HG02884 (cell line): ENCODE results near the gene DNAH3.
"Not testable (repeated sequence)": the region's sequence is repeated elsewhere in the genome, so short reads cannot be mapped to it uniquely, and the experiment has no call there.

Source experiments
- ATAC-seq: cut with Tn5 transposase; IDR thresholded peaks from one replicate; pipeline ENCODE4 v1.9.1; 2021; ENCODE audit warnings: mild to moderate bottlenecking, moderate library complexity; ENCODE audit not compliant: unreplicated experiment

Gene DNAH3, protein sequence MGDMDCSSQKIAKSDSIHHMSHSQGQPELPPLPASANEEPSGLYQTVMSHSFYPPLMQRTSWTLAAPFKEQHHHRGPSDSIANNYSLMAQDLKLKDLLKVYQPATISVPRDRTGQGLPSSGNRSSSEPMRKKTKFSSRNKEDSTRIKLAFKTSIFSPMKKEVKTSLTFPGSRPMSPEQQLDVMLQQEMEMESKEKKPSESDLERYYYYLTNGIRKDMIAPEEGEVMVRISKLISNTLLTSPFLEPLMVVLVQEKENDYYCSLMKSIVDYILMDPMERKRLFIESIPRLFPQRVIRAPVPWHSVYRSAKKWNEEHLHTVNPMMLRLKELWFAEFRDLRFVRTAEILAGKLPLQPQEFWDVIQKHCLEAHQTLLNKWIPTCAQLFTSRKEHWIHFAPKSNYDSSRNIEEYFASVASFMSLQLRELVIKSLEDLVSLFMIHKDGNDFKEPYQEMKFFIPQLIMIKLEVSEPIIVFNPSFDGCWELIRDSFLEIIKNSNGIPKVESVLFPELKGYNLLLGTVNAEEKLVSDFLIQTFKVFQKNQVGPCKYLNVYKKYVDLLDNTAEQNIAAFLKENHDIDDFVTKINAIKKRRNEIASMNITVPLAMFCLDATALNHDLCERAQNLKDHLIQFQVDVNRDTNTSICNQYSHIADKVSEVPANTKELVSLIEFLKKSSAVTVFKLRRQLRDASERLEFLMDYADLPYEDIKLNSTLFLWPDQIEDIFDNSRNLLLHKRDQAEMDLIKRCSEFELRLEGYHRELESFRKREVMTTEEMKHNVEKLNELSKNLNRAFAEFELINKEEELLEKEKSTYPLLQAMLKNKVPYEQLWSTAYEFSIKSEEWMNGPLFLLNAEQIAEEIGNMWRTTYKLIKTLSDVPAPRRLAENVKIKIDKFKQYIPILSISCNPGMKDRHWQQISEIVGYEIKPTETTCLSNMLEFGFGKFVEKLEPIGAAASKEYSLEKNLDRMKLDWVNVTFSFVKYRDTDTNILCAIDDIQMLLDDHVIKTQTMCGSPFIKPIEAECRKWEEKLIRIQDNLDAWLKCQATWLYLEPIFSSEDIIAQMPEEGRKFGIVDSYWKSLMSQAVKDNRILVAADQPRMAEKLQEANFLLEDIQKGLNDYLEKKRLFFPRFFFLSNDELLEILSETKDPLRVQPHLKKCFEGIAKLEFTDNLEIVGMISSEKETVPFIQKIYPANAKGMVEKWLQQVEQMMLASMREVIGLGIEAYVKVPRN (N-terminal part only)

DNA sequence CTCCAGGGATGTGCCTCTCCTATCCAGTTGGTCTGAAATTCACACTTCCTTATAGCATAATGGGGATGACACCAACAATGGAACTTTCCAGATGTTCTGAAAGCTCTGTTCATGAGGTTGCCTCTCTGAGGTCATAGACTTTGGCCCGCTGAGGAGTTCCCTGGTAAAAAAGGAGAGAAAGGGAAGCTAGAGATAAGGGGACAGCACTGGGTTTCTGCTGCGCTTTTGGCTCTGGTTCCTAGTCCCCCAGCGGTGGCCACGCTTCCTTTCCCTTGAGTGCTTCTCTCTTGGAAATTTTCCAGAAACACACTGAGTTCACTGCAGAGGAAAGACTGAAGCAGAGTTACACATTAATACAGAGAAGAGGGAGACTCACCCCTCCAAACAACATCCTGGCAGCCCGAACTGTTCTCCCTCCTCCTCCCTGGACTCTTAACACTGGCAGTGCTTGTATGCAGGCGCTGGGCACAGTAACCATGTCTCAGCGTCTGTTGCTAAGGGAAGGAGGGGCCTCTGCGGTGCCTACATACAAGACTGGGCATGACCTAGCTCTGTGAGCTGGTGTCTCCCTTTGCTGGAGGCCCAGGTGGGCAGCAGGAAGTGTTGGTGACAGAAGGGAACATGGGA, at the start of gene DNAH3:
DNAH3 (minus strand) TSS at position 472 of the 627 bp plus-strand sequence. CDS start 527 bp downstream, outside the sequence.
- no peak for ATAC-seq

DNA sequence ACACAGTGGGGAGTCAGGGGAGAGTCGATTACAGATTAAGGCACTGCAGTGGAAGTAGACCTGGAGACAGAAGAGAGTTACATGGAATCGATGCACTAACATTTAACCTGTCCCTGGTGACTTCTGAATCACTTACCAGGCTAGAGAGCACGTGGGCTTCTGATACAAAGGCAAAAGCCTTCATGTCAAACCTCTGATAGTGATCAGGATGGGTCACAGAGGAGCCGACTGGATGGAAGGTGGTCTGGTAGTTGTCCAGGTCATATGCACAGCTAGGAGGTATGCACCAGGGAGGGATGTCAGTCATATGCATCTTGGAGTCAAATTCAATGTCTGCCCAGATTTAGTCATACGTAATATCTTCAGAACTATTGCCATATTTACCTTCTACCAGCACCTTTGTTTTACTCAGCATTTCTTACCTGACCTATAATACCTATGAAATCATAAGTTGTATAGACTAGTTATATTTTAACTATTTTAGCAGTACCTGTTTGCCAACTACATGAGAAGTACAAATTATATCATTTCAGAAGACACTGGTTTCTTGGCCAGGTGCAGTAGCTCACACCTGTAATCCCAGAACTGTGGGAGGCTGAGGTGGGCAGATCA, 49.1 kb upstream of the DNAH3 start:
- no peak for ATAC-seq

DNA sequence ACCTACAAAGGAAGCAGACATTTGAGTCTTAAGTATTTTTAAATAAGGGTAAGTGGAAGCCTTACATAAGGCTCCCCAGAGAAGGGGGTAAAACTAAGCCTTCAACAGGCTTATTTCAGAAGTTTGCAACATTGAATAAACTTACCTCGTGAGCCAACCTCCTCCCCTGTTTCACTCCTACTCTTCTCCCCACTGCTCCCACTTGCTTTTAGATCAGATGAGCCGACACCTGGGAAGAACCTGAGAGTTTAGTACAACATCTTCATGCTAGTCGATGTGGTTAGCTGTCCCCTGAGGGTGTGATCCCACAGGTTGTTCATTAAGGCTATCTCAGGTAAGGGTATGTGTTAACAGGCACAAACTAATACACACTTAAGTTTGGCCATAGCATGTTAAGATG, 47.0 kb upstream of the DNAH3 start:
- ATAC-seq = no peak

DNA sequence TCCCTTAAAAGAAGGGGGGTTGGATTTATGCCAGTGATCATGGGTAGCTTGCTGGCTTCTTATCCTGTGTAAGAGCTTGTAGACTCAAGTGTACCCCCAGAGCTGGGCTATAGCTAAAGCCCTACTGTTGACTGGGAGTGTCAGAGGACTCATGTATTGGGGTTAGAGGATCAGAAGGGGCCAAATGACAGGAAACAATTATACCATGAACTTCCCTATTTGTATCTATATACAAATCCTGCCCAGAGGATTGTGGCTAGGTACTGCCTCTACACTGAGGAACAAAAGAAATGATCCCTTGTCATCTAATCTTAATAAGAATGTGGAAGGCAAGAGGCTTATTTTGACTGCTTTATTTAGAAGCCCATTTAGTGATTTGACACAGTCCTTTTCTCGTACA, 46.5 kb upstream of the DNAH3 start:
- no peak for ATAC-seq

DNA sequence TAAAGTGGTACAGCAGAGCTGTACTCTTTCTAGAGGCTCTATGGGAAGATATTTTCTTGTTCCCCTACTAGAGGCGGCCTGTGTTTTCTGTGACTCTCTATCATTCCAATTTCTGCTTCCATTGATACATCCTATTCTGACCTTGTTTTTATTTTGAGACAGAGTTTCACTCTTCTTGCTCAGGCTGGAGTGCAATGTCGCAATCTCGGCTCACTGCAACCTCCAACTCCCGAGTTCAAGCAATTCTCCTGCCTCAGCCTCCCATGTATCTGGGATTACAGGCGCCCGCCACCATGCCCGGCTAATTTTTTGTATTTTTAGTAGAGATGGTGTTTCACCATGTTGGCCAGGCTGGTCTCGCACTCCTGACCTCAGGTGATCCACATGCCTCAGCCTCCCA, 44.7 kb upstream of the DNAH3 start:
- ATAC-seq = not testable (repeated sequence)

DNA sequence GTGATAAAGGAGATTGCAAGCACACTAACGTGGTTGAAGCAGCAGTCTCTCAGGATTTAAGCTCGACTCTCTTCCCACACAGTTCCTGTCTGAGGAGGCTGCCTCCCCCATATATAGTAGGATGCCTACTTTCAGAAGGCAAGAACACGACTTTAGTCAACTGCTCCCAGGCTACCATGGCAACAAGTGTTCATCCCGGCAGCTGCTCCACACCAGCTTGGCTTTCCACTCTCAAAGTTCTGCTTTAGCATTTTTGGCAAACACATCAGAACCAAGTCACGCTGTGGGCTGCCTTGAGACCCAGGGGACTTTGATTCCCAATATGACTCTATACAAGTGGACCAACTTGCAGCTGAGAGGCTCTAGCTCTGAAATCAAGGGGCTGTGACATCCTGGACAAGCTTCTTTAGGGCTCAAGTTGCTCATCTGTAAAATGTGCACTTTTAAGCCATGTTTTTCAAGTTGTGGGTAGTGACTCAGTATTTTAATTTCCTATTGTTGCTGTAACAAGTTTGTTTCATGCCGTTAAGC, 44.2 kb upstream of the DNAH3 start:
- no peak for ATAC-seq

DNA sequence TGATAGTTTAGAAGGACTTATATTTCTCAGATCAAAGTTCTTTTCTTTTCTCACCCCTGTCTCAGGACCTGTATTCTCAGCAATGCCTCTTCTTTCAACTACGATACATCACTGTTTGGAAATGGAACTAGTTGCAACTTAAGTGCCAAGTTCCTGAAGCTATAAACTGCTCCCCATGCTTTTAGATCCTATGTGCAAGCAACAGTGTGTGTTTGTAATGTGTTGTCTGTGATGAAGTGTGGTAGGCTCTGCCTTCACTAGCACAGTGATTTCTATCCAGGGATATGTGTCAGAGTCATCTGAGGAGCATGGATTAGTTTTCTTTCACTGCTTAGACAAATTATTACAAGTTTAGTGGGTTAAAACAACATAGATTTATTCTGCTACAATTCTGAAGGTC, 42.3 kb upstream of the DNAH3 start:
- no peak for ATAC-seq

DNA sequence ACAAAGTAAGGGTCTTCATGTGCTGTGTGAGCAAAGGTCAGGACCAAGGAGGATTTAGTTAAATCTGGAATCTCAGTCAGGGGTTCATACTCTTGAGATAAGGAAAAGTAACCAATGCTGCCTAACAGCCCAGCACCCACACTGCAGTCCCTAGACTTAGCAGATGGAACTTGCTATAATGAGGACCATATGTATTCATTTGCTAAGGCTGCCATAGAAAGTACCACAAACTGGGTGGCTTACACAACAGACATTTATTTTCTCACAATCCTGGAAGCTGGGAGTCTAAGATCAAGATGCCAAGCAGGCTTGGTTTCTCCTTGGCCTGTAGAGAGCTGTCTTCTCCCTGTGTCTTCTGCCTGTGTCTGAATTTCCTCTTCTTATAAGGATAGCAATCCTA, 40.0 kb upstream of the DNAH3 start:
- no peak for ATAC-seq

DNA sequence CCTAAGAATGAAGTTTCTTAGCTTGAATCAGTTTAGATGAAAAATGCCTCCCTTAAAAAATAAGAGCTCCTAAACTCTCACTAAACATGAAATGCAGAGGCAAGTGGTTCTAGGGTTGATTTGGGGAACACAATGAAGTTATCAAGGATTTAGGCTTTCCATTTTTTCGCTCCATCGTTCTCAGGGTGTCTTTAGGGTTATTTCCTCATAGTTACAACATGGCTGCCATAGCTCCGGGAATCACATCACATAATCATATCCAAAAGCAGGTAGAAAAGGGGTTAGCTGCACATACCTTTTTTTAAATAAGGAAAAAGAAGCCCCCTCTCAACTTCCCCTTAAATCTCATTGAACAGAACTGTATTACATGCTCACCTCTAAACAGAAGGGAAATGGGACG, 39.4 kb upstream of the DNAH3 start:
- no peak for ATAC-seq

DNA sequence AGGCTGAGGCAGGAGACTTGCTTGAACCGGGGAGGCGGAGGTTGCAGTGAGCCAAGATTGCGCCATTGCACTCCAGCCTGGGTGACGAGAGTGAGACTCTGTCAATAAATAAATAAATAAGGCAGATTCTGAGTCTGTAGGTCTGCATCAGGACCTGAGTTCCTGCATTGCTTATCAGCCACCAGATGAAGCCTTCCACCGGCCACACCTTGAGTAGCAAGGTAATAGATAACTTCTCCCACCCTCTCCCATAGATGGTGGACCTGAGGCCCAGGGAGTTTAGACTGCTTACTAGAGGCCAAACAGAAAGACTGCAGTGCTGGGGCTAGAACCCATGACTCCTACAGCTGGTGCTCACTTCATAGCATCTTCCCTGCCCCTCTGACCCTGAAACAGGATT, 38.7 kb upstream of the DNAH3 start:
- no peak for ATAC-seq

DNA sequence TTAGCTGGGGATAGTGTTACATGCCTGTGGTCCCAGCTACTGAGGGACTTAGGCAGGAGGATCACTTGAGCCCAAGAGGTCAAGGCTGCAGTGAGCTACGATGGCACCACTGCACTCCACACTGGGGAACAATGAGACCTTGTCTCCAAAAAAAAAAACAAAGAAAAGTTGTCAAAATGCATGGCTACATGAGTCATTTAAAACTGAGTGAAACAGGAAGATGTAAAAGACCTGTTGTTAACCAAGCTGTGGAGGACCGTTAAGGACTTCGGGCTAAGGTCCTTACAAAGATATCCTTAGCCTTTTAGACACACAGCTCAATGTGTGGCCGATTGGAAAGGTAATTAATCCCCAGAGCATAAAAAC, 35.7 kb upstream of the DNAH3 start:
- ATAC-seq = no peak

DNA sequence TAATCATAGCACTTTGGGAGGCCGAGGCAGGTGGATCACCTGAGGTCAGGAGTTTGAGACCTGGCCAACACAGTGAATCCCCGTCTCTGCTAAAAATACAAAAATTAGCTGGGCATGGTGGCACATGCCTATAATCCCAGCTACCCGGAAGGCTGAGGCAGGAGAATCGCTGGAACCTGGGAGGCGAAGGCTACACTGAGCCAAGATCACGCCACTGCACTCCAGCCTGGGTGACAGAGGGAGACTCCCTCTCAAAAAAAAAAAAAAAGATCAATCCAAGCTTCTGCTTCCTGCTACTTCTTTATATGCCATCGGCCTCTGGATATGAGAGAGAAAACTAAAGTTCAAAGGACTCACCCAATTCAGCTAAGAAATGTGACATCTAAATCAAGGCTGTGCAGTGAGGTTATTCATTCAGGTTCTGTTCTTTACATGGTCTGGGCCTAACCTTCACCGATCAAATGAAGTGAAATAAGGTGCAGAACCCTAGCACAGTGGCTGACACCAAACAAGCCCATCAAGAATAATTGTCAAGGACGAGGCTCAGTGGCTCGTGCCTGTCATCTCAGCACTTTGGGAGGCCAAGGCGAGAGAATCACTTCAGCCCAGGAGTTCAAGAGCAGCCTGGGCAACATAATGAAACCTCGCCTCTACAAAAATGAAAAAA, 35.1 kb upstream of the DNAH3 start:
- ATAC-seq = no peak

DNA sequence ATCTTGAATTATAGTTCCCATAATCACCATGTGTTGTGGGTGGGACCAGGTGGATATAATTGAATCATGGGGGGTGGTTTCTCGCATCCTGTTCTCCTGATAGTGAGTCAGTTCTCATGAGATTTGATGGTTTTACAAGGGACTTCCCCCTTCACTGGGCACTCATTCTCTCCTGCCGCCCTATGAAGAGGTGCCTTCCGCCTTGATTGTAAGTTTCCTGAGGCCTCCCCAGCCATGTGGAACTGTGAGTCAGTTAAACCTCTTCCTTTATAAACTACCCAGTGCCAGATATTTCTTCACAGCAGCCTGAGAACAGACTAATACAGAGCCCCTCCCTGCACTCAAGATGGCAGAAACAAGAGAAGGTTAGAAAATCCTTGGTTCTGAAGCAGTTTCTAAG, 34.2 kb upstream of the DNAH3 start:
- no peak for ATAC-seq

DNA sequence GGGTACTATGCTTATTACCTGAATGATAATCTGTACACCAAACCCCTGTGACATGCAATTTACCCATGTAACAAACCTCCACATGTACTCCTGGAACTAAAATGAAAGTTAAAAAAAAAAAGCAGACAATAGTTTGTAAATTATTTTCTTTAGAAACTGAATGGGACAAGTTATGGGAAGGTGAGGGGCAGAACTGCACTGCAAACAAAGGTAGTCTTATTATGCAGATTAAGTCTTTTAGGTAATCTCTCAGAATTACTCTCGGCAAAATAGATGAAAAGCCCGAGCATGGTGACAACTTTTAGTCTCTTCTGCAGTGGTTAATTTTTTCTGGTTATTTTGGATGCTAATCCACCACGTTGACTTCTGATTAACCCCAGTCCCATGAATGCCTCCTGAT, 33.3 kb upstream of the DNAH3 start:
- ATAC-seq = no peak

DNA sequence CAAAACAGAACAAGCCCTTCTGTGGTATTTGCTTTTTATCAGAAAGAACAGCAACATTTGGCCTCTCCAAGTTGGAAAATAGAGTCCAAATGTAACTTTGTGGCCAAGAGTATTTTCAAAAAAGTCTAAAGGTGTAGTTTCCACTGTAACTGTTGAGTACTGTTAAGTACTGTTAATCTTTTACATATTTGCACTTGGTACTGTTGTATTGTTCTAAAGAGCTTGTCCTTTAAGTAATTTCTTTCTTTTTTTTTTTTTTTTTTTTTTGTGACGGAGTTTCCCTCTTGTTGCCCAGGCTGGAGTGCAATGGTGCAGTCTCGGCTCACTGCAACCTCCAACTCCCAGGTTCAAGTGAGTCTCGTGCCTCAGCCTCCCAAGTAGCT, 29.3 kb upstream of the DNAH3 start:
- no peak for ATAC-seq

DNA sequence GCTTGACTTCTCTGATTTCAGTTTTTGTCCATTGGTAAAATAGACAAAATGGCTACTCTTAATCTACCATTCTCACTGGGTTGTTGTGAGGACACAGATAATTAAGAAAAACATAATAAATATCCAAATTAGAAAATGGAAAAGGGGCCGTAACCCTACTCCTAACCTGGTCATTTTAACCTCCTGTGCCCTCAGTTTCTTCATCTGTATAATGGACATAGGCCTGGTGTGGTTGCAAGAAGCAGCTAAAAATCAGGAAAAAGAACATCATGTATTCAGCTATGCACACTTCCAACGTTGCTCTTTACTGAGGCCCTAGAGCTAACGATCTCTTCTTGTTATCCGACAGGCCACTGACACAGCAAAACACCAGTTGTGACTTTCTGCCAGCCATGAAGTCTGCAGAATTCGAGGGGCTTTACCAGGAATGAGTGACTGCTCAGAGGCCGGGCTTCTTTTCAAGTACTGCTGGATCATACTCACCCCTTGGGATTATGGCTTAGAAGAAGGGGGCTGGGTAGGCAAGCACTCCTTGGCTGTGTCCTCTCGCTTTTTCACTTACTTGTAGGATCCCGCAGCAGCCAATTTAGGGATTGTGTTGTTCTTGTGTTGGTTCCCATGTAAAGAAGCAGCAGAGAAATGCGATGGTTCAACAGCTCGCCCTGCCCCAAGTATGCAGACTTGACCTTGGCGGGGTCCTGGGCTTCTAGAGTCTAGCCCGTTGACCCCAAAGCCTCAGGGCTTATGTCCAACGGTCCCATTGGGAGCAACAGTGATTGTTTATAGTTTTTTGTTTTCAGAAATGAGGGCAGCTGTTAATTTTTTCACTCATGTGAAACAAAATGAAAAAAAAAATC, 28.7 kb upstream of the DNAH3 start:
- ATAC-seq = no peak

DNA sequence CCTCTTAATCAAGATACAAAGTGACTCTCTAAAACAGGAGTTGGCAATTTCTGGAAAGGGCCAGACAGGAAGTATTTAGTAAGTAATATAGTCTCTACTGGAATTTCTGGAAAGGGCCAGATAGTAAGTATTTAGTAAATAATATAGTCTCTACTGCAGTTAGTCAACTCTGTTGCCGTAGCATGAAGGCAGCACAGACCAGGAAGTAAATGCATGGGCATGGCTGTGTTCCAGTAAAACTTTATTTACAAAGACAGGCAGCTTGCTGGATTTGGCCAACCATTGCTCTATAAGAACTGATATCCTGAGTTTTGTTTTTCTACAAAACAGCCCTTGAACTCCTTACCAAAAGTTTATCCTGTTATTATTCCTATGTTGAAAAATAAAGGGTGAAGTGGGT, 24.8 kb upstream of the DNAH3 start:
- ATAC-seq = no peak

DNA sequence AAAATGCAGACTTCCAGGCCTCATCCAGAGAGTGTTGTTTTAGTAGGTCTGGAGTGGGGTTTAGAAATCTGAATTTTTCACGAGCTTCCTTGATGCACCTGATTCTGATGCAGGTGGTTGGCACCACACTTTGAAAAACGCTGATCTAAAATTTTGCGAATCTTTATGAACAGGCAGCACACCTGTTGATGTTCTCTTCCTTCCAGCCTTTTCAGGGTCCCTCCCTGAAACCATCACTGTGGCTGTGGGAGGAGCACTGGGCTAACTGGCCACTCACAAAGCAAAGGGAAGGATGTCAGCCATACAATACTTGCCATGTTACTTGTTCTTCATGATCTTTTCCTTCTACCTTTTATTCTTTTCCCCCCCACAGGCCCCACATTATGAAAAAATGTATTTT, 22.0 kb upstream of the DNAH3 start:
- no peak for ATAC-seq

DNA sequence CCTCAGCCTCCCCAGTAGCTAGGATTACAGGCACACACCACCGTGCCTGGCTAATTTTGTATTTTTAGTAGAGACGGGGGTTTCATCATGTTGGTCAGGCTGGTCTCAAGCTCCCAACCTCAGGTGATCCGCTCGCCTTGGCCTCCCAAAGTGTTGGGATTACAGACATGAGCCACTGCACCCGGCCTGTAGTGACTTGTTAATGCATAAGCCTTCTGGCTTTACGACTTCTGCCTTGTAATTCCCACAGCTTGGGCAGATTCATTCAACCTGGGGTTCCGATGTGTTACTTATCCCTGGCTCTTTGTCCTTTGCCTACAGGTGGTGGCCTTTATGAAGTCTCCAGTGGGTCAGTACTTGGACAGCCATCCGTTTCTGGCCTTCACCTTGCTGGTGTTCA, 19.5 kb upstream of the DNAH3 start:
- not testable (repeated sequence) for ATAC-seq
